MCF 10A (cell line): ENCODE results near the gene TAF3. TPM values are rescaled to one million over a fixed set of nuclear protein-coding genes. Genes with fewer than 3 reads are reported as not detected.

ENCODE experiments used
- BruUV-seq: library from RNA; stranded (reverse); fragments of 400-500 nt; replicated peaks from 2 replicates; lab custom pipeline; 2021; lab: Mats Ljungman, UMichigan
- CTCF ChIA-PET: fragments of 300-600 bp; sonication (Branson Sonifier 250); formaldehyde crosslinking; extraction: SDS; loops from one replicate; lab custom pipeline; 2021; ENCODE audit warnings: antibody characterized with exemption, inconsistent platforms; lab: Yijun Ruan, JAX
- POLR2A ChIA-PET: fragments of 300-600, 350-650 bp; sonication (Branson Sonifier 250); formaldehyde crosslinking; extraction: SDS; loops from one replicate; lab custom pipeline; 2020; ENCODE audit warnings: antibody characterized with exemption, inconsistent platforms; lab: Yijun Ruan, JAX
- DNase-seq: peaks from one replicate; pipeline ENCODE4 v3.0.0-alpha.2; 2018; ENCODE audit not compliant: unreplicated experiment
- H3K27ac Mint-ChIP-seq: one replicate; pipeline ENCODE4 v1.8.0; 2022; ENCODE audit warnings: mild to moderate bottlenecking, low read depth, mixed read lengths; ENCODE audit not compliant: unreplicated experiment
- H3K27me3 Mint-ChIP-seq: one replicate; pipeline ENCODE4 v1.8.0; 2022; ENCODE audit warnings: mixed read lengths; ENCODE audit not compliant: insufficient read depth, unreplicated experiment
- H3K36me3 Mint-ChIP-seq: one replicate; pipeline ENCODE4 v1.8.0; 2022; ENCODE audit warnings: mild to moderate bottlenecking, moderate library complexity, mixed read lengths; ENCODE audit not compliant: insufficient read depth, unreplicated experiment
- H3K4me1 Mint-ChIP-seq: one replicate; pipeline ENCODE4 v1.8.0; 2022; ENCODE audit warnings: mixed read lengths; ENCODE audit not compliant: insufficient read depth, unreplicated experiment
- H3K4me3 Mint-ChIP-seq: one replicate; pipeline ENCODE4 v1.8.0; 2022; ENCODE audit warnings: mild to moderate bottlenecking, moderate library complexity, mixed read lengths; ENCODE audit not compliant: unreplicated experiment
- H3K9me3 Mint-ChIP-seq: one replicate; pipeline ENCODE4 v1.8.0; 2022; ENCODE audit warnings: mixed read lengths; ENCODE audit not compliant: unreplicated experiment
- intact Hi-C: fragments of 100-400 bp; cut with micrococcal nuclease; formaldehyde crosslinking; loops from 2 replicates; pipeline ENCODE4 v1.14.1; 2022
- total RNA-seq: library from RNA; stranded (reverse); gene quantifications from 2 replicates; pipeline ENCODE4 v1.2.3, GENCODE V29; 2022
- TF ChIP-seq, protein P1 (sequence below): fragments of 200-600 bp; IDR thresholded peaks from one replicate; pipeline ENCODE4 v1.8.0; 2022; ENCODE audit warnings: antibody characterized with exemption, mild to moderate bottlenecking; ENCODE audit not compliant: unreplicated experiment

The TAF3 gene
- total RNA-seq, 1 experiment from 2014 or later: 9.9 TPM

GRCh38 chr10:8053446-8054243 is 235.3 kb downstream of the TAF3 start:
- peaks cover 21% of the 10 kb centered on the region for H3K36me3 Mint-ChIP-seq
- TF ChIP-seq, protein P1, sequence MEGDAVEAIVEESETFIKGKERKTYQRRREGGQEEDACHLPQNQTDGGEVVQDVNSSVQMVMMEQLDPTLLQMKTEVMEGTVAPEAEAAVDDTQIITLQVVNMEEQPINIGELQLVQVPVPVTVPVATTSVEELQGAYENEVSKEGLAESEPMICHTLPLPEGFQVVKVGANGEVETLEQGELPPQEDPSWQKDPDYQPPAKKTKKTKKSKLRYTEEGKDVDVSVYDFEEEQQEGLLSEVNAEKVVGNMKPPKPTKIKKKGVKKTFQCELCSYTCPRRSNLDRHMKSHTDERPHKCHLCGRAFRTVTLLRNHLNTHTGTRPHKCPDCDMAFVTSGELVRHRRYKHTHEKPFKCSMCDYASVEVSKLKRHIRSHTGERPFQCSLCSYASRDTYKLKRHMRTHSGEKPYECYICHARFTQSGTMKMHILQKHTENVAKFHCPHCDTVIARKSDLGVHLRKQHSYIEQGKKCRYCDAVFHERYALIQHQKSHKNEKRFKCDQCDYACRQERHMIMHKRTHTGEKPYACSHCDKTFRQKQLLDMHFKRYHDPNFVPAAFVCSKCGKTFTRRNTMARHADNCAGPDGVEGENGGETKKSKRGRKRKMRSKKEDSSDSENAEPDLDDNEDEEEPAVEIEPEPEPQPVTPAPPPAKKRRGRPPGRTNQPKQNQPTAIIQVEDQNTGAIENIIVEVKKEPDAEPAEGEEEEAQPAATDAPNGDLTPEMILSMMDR: peak; percentile 87
- intact Hi-C loops: loop anchor here (1.0 to 10.0 kb wide), 6 partner anchors 181 to 1249 kb away; no protein-coding TSS in a partner anchor
- ChIA-PET POLR2A (interaction anchor here (0.6 to 1.7 kb wide), 13 partner anchors 11 to 1284 kb away, joined by 3 to 11 read pairs (median 3); partner anchors contain the start of gene ATP5F1C), CTCF (interaction anchor here (0.6 kb wide), 2 partner anchors 187 to 792 kb away, joined by 3 to 4 read pairs; no protein-coding TSS in a partner anchor)
- peak; percentile 88 for DNase-seq
- no peaks in the 10 kb centered on the region for H3K9me3 Mint-ChIP-seq
- H3K27ac Mint-ChIP-seq: no peak overlapping the region
- TSS peak; percentile 16 for BruUV-seq
- peak overlapping the region; percentile 93 for H3K4me3 Mint-ChIP-seq
- peaks cover 8% of the 10 kb centered on the region for H3K4me1 Mint-ChIP-seq
- peaks cover 8% of the 10 kb centered on the region for H3K27me3 Mint-ChIP-seq

GRCh38 chr10:8054244-8054493 is 235.9 kb downstream of the TAF3 start:
- H3K9me3 Mint-ChIP-seq: no peaks in the 10 kb centered on the region
- no TSS peak for BruUV-seq
- ChIA-PET POLR2A (interaction anchor here (0.6 to 1.7 kb wide), 11 partner anchors 11 to 1285 kb away, joined by 3 to 11 read pairs (median 4); partner anchors contain the start of gene ATP5F1C), CTCF (interaction anchor here (0.6 kb wide), 1 partner anchor 187 kb away, joined by 3 read pairs; no protein-coding TSS in a partner anchor)
- peak overlapping the region; percentile 93 for H3K27ac Mint-ChIP-seq
- intact Hi-C loops: loop anchor here (1.0 to 10.0 kb wide), 4 partner anchors 419 to 819 kb away; no protein-coding TSS in a partner anchor
- TF ChIP-seq, protein P1: no peak
- H3K4me3 Mint-ChIP-seq: peak overlapping the region; percentile 93
- H3K36me3 Mint-ChIP-seq: peaks cover 21% of the 10 kb centered on the region
- peaks cover 2% of the 10 kb centered on the region for H3K27me3 Mint-ChIP-seq
- DNase-seq: peak; percentile 67
- peaks cover 8% of the 10 kb centered on the region for H3K4me1 Mint-ChIP-seq

GRCh38 chr10:8054494-8055407 is 236.4 kb downstream of the TAF3 start, which contains the start of gene GATA3:
GATA3 (plus strand) TSS chr10:8054688; CDS start chr10:8055656, 968 bp downstream.
- Mint-ChIP-seq H3K4me3 (peak within 1 kb of the TSS; percentile 93), H3K9me3 (no peaks in the 10 kb centered on the region), H3K27me3 (no peaks in the 10 kb centered on the region), H3K4me1 (peaks cover 9% of the 10 kb centered on the region), H3K27ac (peak within 1 kb of the TSS; percentile 93), H3K36me3 (peaks cover 27% of the 10 kb centered on the region)
- ChIA-PET CTCF (no interaction called here), POLR2A (interaction anchor here (0.6 to 1.7 kb wide), 6 partner anchors 10 to 1159 kb away, joined by 3 to 11 read pairs (median 5); no protein-coding TSS in a partner anchor)
- TSS peak; percentile 39 for BruUV-seq
- intact Hi-C loops: loop anchor here (1.0 to 10.0 kb wide), 6 partner anchors 78 to 819 kb away; no protein-coding TSS in a partner anchor
- TF ChIP-seq, protein P1: no peak
- peak; percentile 83 for DNase-seq
